Spleen (tissue), 11 donors: ENCODE measurements around the gene ALG14. TPM values are rescaled to one million over a fixed set of nuclear protein-coding genes. Genes with fewer than 3 reads are reported as not detected.
A peak's percentile ranks its signal among the peaks of the same experiment; 100 is the strongest.

Experiments used
- DNase-seq: peaks from one replicate; pipeline ENCODE4 v3.0.0-alpha.2; 2020
- H3K27ac ChIP-seq, 8 donors: fragments of 200-600 bp; sonication (generic) in 7 of 8; 1 replicate in 4 of 8; 2 replicates in 4 of 8; pipeline versions ENCODE4 v1.5.0 to v1.8.0; 2016 to 2021; ENCODE audit warnings: inconsistent platforms in 4 of 8, mild to moderate bottlenecking in 4 of 8, moderate library complexity in 1 of 8
- H3K27me3 ChIP-seq, 7 donors: fragments of 200-600 bp; sonication (generic) in 6 of 7; replicated peaks in 1 of 7; 1 replicate in 4 of 7; 2 replicates in 3 of 7; pipeline versions ENCODE4 v1.5.0 to v1.8.0; 2016 to 2021; ENCODE audit warnings: inconsistent platforms in 3 of 7, mild to moderate bottlenecking in 1 of 7
- H3K36me3 ChIP-seq, 6 donors: fragments of 200-600 bp; sonication (generic) in 5 of 6; 1 replicate in 4 of 6; 2 replicates in 2 of 6; pipeline versions ENCODE4 v1.5.0 to v1.8.0; 2016 to 2021; ENCODE audit warnings: inconsistent platforms in 2 of 6
- H3K4me1 ChIP-seq, 6 donors: fragments of 200-600 bp; sonication (generic) in 5 of 6; 1 replicate in 3 of 6; 2 replicates in 3 of 6; pipeline versions ENCODE4 v1.5.0 to v1.8.0; 2016 to 2021; ENCODE audit warnings: inconsistent platforms in 3 of 6
- H3K4me3 ChIP-seq, 8 donors: fragments of 200-600 bp; sonication (generic) in 7 of 8; 1 replicate in 4 of 8; 2 replicates in 4 of 8; pipeline versions ENCODE4 v1.5.0 to v1.8.0; 2016 to 2021; ENCODE audit warnings: inconsistent platforms in 4 of 8, mild to moderate bottlenecking in 4 of 8, moderate library complexity in 2 of 8
- H3K9me3 ChIP-seq, 8 donors: fragments of 200-600 bp; sonication (generic) in 7 of 8; 1 replicate in 4 of 8; 2 replicates in 4 of 8; pipeline versions ENCODE4 v1.5.0 to v1.8.0; 2016 to 2021; ENCODE audit warnings: inconsistent platforms in 4 of 8
- POLR2A ChIP-seq, 3 donors: fragments of 450-650 bp; IDR thresholded peaks; one replicate each; pipeline ENCODE4 v1.5.1; 2017; ENCODE audit warnings: antibody characterized with exemption in 3 of 3, mild to moderate bottlenecking in 1 of 3
- POLR2AphosphoS5 ChIP-seq, 3 donors: sonication (generic); formaldehyde crosslinking; IDR thresholded peaks; one replicate each; pipeline ENCODE4 v1.5.1; 2017; ENCODE audit warnings: antibody characterized with exemption in 3 of 3
- WGBS, 5 donors: extraction: QIAGEN DNeasy Blood & Tissue Kit in 3 of 5; methylation state at CpG; one replicate each; pipeline versions ENCODE4 v1.1.5 to v1.1.7; 2013 to 2018; 5-methylcytosine and 5-hydroxymethylcytosine counted together
- intact Hi-C: fragments of 100-400 bp; cut with DNase I; formaldehyde crosslinking; loops from one replicate; pipeline ENCODE4 v1.15.0; 2023; ENCODE audit warnings: low total_unique reads
- polyA plus RNA-seq, 3 donors: library from polyadenylated mRNA; stranded (reverse); fragments of 200-250 nt; gene quantifications; one replicate each; pipeline ENCODE4 v1.2.1, GENCODE V29; 2013
- total RNA-seq, 7 donors: library from RNA; depleted of rRNA in 3 of 7; stranded (reverse); fragments of >200 nt in 3 of 7; fragmentation: NEBNext Ultra II Directional in 4 of 7; extraction: Animal tissue kit (Norgen Biotek cat#: 25700) in 4 of 7; gene quantifications; one replicate each; pipeline versions ENCODE4 v1.1.0 to v1.2.1, GENCODE V29; 2016 to 2021
- TF ChIP-seq, protein P1 (sequence below), 11 experiments: fragments of 200-600 bp in 7 of 11; fragments of 450-650 bp in 4 of 11; sonication (generic) in 4 of 11; IDR thresholded peaks in 8 of 11; conservative IDR thresholded peaks in 3 of 11; 1 replicate in 7 of 11; 2 replicates in 4 of 11; pipeline versions ENCODE4 v1.4.0 to v1.8.0; 2016 to 2021; ENCODE audit warnings: antibody characterized with exemption in 11 of 11, inconsistent platforms in 4 of 11, mild to moderate bottlenecking in 1 of 11
- donor health status: healthy with polysubstance abuse.
- donor health status: DM: no; HTN: no; CAD: no; lungs with moderate emphysema.
- donor health status: DM: no; HTN: no; CAD: no.
- donor health status: Bipolar disorder and iron deficiency.
- donor health status: healthy.
- donor health status: DM: no; HTN: no; CAD: no.
- donor health status: DM: yes; HTN: yes; CAD: no.

ALG14 gene
- total and polyA plus RNA-seq, 10 donors: 0.78 to 6.0 (median 1.2) TPM

DNA sequence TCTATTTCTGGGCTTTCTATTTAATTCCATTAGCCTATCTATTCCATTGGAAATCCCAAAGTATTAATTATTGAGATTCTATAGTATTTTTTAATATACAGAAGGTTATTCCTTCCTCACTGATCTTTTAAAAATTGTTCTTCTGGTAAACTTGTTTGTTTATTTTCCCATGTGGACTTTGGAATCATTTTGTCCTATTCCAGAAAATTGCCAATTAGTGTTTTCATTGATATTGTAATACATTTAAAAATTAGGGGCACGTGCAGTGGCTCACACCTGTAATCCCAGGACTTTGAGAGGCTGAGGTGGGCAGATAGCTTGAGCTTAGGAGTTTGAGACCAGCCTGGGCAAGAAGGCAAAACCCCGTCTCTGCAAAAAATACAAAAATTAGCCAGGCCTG is 36.0 kb upstream of the ALG14 start:
- H3K4me1 ChIP-seq: no peaks in the 10 kb centered on the region
- no peak for DNase-seq
- peaks cover 0 to 27% (median 0%) of the 10 kb centered on the region in 7 donors for H3K27me3 ChIP-seq
- no peaks in the 10 kb centered on the region for H3K36me3 ChIP-seq
- H3K4me3 ChIP-seq: no peak overlapping the region
- 91 to 95% (median 92%) methylated on average over 2 of the region's 2 CpGs for WGBS, 5 donors
- intact Hi-C loops: no loop called here
- TF ChIP-seq, protein P1, sequence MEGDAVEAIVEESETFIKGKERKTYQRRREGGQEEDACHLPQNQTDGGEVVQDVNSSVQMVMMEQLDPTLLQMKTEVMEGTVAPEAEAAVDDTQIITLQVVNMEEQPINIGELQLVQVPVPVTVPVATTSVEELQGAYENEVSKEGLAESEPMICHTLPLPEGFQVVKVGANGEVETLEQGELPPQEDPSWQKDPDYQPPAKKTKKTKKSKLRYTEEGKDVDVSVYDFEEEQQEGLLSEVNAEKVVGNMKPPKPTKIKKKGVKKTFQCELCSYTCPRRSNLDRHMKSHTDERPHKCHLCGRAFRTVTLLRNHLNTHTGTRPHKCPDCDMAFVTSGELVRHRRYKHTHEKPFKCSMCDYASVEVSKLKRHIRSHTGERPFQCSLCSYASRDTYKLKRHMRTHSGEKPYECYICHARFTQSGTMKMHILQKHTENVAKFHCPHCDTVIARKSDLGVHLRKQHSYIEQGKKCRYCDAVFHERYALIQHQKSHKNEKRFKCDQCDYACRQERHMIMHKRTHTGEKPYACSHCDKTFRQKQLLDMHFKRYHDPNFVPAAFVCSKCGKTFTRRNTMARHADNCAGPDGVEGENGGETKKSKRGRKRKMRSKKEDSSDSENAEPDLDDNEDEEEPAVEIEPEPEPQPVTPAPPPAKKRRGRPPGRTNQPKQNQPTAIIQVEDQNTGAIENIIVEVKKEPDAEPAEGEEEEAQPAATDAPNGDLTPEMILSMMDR (IDR thresholded peaks at IDR 0.05 in 8 of 11, conservative IDR thresholded peaks at IDR 0.05 in 3 of 11): no peak
- TF ChIP-seq POLR2A (IDR thresholded peaks at IDR 0.05): no peak
- no peak for TF ChIP-seq POLR2AphosphoS5 (IDR thresholded peaks at IDR 0.05)
- no peaks in the 10 kb centered on the region for H3K9me3 ChIP-seq
- no peak overlapping the region for H3K27ac ChIP-seq

DNA sequence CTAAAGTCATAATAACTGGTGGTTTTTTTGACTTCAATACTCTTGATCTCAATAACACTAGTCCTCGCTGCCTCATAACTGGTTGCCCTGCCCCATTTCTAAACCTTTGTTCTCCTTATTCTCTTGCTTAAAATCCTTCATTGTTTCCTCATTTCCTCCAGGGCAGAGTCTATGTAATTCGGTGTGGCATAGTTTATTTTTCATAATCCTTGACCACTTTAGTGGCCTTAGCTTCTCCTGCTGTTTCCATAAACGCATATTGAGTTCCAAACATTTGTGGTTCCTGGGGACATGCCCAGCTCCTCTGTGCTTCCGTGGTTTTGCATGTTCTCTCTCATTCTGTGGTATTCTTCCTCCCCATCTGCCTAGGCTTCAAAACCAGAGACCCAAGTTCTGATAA is 25.4 kb upstream of the ALG14 start:
- intact Hi-C loops: no loop called here
- H3K27me3 ChIP-seq: peaks cover 0 to 10% (median 0%) of the 10 kb centered on the region in 7 donors
- peak overlapping the region in 2 of 8 donors; percentile 22 to 55 for H3K27ac ChIP-seq
- TF ChIP-seq POLR2AphosphoS5 (IDR thresholded peaks at IDR 0.05) (no peak), POLR2A (IDR thresholded peaks at IDR 0.05) (no peak)
- TF ChIP-seq, protein P1 (IDR thresholded peaks at IDR 0.05 in 8 of 11, conservative IDR thresholded peaks at IDR 0.05 in 3 of 11): no peak
- no peaks in the 10 kb centered on the region for H3K9me3 ChIP-seq
- no peaks in the 10 kb centered on the region for H3K36me3 ChIP-seq
- H3K4me1 ChIP-seq: peaks cover 0 to 7% (median 0%) of the 10 kb centered on the region in 6 donors
- 40 to 64% (median 52%) methylated on average over 4 of the region's 4 CpGs for WGBS, 5 donors
- H3K4me3 ChIP-seq: no peak overlapping the region
- no peak for DNase-seq

DNA sequence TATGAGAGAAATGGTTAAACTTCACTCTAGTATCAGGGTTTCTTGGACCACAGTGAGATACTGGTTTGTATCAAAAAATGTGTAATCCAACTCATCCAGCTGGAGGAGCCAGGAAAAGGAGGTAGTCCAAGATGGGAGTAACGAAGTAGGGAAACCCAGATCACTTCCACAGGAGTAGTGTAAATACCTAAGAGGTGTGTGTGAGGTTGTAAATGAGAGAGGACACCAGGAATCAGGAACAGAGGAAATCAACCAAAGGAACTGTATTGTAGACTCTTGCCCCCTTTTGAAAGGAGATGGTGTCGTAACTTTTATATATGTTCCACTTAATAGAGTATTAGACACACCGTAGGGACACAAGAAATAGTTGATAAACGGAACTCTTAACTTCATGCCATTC is 24.7 kb upstream of the ALG14 start:
- WGBS, 5 donors: 70 to 89% (median 81%) methylated on average over 4 of the region's 4 CpGs
- no peak overlapping the region for H3K4me3 ChIP-seq
- H3K4me1 ChIP-seq: peaks cover 0 to 7% (median 0%) of the 10 kb centered on the region in 6 donors
- TF ChIP-seq POLR2A (IDR thresholded peaks at IDR 0.05): no peak
- TF ChIP-seq POLR2AphosphoS5 (IDR thresholded peaks at IDR 0.05): no peak
- TF ChIP-seq, protein P1 (IDR thresholded peaks at IDR 0.05 in 8 of 11, conservative IDR thresholded peaks at IDR 0.05 in 3 of 11): no peak
- intact Hi-C loops: no loop called here
- no peaks in the 10 kb centered on the region for H3K36me3 ChIP-seq
- DNase-seq: no peak
- H3K27ac ChIP-seq: no peak overlapping the region
- no peaks in the 10 kb centered on the region for H3K9me3 ChIP-seq
- H3K27me3 ChIP-seq: peaks cover 0 to 3% (median 0%) of the 10 kb centered on the region in 7 donors

DNA sequence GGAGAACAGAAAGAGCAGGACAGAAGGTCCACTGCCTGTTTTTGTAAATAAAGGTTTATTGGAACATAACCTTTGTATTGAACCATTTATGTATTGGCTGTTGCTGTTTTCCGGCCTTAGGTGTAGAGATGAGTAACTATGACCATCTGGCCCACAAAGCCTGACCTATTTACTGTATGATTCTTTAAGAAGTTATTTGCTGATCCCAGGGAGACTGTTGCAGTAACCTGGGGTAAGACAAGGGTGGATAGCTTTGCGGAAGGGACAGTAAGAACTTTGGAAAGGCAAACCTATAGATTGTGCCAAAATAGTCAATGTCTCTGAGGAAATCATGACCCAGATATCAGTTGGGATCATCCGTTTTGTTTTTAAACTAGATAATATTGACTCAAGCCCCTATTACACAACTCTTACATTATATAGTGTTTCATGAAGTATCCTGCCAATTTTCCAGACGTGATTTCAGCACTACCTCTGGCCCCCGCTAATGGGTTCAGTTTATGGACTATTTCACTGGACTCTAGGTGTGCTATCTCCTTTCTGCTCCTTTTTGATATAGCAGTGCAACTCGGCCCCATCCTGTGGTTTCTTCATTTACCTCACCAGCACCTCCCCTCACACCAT is 23.6 kb upstream of the ALG14 start:
- Histone ChIP-seq H3K27ac (peak overlapping the region in 4 of 8 donors; percentile 10 to 53 (median 48)), H3K27me3 (peaks cover 0 to 3% (median 0%) of the 10 kb centered on the region in 7 donors), H3K9me3 (no peaks in the 10 kb centered on the region), H3K36me3 (no peaks in the 10 kb centered on the region), H3K4me1 (peaks cover 0 to 7% (median 0%) of the 10 kb centered on the region in 6 donors), H3K4me3 (no peak overlapping the region)
- DNase-seq: no peak
- no peak for TF ChIP-seq POLR2A (IDR thresholded peaks at IDR 0.05)
- TF ChIP-seq, protein P1 (IDR thresholded peaks at IDR 0.05 in 8 of 11, conservative IDR thresholded peaks at IDR 0.05 in 3 of 11): no peak
- intact Hi-C loops: no loop called here
- WGBS, 5 donors: 60 to 93% (median 74%) methylated on average over 6 of the region's 6 CpGs
